GM21717 (cell line): ENCODE measurements around the gene DNAJB14.
"Not testable (repeated sequence)": the region's sequence is repeated elsewhere in the genome, so short reads cannot be mapped to it uniquely, and the experiment has no call there.

Experiments
- ATAC-seq: cut with Tn5 transposase; IDR thresholded peaks from one replicate; pipeline ENCODE4 v1.9.1; 2021; ENCODE audit warnings: mild to moderate bottlenecking, moderate library complexity; ENCODE audit not compliant: unreplicated experiment

The DNAJB14 gene

DNA sequence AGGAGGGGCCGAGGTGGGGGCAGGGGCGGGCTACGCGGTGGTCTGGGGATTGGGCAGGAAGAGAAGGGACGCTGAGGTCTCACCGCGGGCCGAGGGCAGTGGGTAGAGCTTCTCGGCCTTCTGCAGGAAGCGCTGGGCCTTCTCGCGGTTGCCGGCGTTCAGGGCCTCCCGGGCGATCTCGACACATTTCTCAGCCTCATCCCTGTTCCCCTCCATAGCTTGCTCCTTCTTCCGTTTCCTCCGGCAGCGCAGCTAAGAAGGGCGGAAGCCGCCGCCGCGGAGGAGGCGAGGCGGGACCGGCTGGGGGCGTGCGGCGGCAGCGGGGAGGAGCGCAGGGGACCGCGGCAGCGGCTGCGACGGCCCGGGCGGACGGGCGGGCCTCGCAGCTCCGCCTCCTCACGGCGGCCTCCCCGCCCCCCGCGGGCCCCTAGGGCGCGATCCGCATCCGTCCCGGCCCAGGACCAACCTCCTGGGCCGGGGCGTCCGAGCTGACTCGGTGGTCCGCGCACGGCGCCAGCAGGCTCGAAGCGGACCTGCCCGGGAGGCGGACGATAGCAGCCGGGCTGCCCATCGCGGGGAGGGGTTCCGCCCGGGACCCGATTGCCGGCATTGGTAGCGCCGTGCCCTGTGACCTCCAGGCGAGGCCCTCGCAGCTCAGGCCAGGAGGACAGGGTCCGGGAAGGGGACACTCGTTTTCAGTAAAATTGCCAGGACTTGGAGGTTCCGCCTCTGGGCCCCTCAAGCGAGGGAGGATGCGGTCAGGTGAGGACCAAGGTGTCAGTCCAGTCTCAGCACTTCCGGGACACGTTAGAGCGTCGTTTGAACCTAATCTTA is at the start of gene DNAJB14:
Gene DNAJB14 (minus strand): TSS at position 263 of the 834 bp plus-strand sequence. CDS start 47 bp downstream, at position 216.
- peak; percentile 43 for ATAC-seq

GRCh38 chr4:99991741-99992140 is 45.3 kb upstream of the DNAJB14 start:
- no peak for ATAC-seq

GRCh38 chr4:99987681-99988080 is 41.3 kb upstream of the DNAJB14 start:
- no peak for ATAC-seq

DNA sequence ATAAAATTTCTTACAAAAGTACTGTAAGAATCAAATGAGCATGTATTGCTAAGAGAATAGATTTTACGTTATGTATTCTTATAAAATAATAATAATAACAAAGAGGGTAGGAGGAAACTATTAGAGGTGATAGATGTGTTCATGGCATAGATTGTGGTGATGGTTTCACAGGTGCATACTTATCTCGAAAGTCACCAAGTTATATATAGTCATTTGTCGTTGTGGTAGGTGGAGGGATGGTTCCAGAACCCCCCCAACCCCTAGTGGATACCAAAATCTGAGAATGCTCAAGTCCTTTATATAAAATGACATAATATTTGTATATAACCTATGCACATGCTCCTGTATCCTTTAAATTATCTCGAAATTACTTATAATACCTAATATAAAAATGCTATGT is 40.4 kb upstream of the DNAJB14 start:
- peak; percentile 77 for ATAC-seq

DNA sequence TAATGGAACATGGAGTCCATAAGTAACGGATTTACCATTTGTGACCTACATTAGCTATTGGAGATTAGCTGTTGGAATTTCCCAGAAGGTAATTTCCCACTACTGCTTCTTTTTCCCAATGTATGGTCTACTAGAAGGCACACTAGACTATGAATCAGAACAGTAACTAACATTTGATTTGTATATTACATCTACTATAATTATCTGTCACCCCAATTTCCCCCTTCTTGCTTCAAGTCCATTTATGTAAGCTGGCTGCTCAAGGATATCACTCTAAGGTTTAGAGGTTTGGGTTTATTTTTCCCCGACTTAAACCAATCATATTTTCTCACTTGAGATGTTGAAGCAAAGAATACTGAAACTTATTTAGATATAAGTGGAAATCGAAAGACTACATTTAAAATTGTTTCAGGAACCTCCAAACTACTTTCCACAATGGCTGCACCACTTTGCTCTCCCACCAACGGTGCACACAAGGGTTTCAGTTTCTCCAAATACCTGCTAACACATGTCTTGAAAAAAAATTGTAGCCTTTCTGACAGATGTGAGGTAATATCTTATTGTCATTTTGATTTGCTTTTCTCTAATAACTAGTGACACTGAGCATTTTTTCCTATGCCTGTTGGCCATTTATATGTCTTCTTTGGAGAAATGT is 37.0 kb upstream of the DNAJB14 start:
- peak; percentile 55 for ATAC-seq

DNA sequence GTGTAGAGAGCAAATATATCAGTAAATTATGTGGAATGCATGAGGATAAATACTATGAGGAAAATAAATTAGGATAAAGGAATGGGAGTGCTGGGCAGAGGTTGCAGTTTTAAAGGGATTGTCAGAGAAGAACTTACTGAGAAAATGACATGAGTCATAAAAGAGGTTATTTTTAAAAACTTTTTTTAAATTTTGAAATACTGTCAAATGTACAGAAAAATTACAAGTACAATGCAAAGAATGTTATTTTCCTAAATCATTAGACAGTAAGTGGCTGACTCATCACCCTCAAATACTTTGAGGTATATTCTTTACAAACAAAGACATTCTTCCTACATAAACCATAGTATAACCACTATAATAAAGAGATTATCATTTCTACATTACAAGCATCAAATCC is 33.5 kb upstream of the DNAJB14 start:
- no peak for ATAC-seq

DNA sequence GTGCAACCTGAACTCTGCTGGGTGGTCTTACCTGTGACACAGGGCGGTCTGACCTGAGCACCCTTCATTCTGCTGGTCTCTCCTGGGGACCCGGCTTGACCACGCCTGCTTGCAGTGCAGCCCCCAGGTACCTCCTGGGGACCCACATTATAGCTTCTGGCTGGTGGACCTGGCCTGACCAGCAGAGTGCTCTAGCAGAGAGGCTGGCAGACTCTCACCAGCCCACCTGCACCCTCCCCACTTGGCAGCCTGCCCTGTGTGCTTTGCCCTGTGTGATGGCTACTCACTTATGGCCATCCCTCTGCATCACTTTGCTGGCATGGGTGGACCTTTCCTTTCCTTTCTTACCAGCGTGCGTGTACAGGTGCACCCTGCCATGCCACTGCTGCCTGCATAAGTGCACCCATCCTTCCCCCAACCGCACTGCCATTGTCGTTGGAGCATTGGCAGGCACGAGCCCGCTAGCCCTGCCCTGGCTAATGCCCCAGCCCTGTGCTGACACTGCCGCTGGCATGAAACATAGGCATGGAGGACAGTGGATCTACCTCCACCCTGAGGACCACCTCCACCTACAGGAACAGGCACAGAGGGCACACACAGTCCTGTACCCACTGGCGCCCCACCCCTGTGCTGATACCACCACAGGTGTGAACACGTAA is 25.2 kb upstream of the DNAJB14 start:
- ATAC-seq: no peak

DNA sequence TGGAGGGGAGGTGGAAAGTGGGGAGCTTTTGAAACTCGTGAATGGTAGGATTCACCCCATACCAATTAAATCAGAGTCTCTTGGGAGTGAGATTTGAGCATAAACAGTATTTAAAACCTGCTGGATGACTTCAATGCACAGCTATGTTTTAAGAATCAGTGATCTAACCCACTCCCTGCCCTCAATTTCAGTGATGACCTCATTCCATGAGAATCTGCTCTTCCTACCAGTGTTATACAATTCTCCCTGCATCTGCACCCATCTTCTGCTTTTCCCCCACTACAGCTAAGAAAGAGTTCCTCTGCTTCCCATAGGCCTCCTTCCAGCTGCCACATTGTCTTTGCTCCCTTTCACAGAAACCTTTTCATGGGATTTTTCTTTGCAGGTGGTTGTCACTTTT is 21.9 kb upstream of the DNAJB14 start:
- no peak for ATAC-seq

GRCh38 chr4:99966692-99967091 is 20.3 kb upstream of the DNAJB14 start:
- no peak for ATAC-seq

DNA sequence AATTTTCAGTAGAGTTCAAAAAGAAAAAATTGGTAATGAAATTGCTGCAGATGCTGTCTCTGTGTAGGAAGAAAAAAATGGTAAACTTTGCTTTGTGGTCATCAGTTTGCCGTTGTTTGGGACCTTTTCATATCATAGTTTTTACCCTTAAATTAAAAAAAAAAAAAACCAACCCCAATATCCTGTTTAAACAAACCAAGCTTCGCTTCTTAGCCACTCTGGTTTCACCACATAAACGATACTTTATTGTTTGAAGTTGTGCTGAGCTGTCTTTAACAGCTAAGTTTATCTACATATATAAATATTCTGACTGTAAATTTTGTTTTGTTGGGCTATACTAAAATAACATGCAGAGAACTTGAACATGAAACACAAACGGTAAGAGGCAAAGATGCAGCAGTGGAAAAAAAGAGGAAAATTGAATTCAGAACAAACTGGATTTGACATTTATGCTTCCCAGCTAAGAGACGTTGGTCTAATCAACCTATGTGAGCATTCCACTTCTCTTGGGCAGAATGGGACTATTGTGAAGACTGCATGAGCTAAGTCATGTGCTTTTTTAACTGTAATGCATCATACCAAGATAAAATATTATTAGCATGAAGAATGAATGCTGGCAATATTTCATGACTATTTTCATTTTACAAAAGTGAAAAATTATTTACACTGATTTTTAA is 19.4 kb upstream of the DNAJB14 start:
- no peak for ATAC-seq

GRCh38 chr4:99965173-99965572 is 18.8 kb upstream of the DNAJB14 start:
- no peak for ATAC-seq

DNA sequence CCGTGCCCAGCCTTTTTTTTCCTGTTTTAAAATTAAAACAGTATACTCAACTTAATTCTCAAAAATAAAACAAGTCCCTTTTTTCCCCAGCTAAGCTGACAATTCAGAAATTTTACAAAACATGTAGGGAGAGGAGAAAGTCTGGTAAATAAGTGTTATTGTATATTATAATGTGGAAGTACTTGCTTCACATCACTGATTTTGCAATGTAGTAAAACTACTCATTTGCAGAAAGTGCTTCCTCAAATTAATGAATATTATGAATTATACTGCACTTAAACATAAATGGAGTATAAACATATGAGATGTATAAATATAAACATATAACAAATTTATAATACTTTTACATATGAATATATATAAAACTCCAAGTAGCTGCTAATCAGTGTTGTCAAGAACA is 15.3 kb upstream of the DNAJB14 start:
- no peak for ATAC-seq

- ATAC-seq: no peak
Observed at GRCh38 chr4:99960648-99961047, 14.2 kb upstream of the DNAJB14 start.

DNA sequence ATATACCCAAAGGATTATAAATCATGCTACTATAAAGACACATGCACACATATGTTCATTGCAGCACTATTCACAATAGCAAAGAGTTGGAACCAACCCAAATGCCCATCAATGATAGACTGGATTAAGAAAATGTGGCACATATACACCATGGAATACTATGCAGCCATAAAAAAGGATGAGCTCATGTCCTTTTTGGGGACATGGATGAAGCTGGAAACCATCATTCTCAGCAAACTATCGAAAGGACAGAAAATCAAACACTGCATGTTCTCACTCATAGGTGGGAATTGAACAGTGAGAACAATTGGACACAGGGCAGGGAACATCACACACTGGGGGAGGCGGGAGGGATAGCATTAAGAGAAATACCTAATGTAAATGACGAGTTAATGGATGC is 11.8 kb upstream of the DNAJB14 start:
- ATAC-seq: not testable (repeated sequence)

DNA sequence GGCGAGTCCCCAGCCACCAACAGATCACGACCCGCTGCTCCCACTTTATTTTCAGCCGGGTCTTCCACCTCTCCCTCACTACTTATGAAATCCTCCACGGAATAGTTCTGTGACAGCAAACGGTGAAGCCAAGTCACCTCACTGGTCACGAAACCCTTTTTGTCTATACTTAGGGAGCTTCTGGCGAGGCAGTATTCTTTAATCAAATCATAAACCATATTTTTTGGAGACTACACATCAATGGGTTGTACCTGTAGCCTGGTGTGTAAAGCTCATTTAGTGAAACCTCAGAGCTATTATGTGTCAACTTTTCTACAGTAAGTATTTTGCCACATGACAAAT is 4.5 kb upstream of the DNAJB14 start:
- no peak for ATAC-seq

DNA sequence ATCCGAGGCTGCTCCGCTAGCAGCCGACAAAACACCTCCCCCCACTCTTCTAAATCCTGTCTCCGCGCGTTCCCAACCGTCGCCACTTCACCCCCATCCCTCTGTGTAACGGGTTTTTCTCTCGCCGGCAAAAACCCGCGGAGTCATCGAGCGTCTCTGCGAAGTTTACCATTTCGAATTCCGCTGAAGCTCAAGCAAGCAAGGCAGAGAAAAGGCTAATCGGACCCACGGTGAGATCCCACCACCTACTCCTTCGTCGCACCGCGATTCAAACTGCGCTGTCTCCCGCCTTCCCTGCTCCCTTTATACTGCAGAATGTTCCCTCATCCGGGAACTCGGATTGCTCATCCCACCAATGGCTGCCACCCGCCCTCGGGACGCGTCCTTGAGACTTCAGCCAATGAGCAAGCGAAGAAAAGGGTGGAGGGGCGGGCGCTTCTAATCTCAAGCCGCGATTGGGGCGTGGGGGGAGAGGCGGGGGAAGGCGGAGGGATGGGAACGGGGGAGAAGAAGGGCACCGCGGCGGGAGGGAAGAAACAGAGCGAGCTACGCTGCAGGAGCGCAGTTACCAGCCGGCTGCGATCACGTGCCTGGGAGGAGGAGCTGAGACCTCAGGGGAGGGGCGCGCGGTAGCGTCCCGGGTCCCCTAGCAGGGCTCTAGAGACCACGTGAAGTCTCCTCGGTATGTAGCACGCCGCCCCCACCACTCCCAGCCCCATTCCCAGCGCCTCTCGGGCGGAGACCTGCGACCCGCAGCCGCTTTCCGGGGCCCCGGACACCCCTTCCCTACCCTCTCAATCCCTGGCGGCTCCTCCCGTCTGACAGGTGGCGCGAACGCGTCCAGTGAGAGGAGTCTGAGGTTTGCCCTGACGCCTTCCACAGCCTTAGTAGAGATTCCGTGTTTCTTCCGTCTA is 3.8 kb upstream of the DNAJB14 start, which contains the start of gene H2AZ1:
Gene H2AZ1 (minus strand): TSS at position 277 of the 914 bp plus-strand sequence. CDS start 105 bp downstream, at position 172.
- ATAC-seq: peak; percentile 60

DNA sequence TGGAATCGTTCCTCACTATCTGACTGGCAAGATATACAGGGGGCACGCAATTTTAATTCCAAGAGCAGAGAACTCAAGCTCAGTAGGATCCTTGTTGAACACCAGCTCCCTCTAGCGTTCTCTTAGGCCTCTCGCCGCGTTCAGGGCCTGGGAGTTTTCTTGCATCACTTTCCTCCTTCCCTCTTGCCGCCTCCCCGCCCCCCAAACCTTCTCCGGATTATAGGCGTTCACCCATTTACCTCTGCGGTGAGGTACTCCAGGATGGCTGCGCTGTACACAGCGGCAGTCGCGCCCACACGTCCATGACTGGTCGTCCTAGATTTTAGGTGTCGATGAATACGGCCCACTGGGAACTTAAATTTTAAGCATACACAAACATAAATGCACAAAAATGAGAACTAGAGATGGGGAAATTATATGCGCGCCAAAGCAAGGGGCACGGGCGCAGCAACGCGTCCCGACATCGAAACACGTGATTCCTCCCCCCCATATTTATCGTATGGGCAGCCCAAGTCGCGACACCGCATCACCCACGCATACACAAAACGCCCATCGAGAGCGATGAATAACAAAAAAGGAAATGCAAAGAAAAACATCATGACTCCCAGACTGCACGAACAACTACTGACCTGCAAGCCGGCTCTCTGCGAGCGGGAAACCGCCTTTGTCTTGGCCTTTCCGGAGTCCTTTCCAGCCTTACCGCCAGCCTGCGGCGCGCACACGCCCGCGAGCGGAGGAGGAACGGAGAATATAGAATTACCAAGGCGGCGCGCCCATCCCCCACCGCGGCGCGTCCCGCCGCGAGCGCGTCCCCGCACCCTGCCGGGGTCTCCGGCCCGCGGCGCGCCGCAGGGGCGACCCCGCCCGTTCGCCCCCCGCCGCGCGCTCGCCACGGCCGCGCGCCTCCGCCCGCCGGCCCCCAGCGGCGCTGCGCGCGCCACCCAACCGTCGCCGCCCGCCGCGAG is 2.9 kb upstream of the DNAJB14 start:
- peak; percentile 36 for ATAC-seq

DNA sequence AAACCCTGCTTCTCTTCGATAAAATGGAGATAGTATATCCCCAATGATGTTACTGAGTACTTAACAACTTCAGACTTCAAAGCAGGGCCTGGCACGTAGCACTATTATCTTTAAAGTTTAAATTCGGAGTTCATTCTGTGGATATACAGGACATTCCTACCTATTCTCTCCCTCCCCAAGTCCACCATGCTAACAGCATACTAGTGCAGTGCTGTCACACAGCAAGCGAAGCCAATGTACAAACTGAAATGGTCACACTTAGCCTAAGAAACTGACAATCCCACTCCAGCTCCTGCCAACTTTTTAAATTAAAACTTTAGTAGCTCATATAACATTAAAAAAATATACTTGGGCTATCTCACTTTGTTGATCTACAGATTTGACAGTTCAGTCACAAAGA is 1.2 kb upstream of the DNAJB14 start:
- no peak for ATAC-seq

- ATAC-seq: no peak
Observed at GRCh38 chr4:99947190-99947578, 766 bp upstream of the DNAJB14 start.
